NT2/D1 (cell line): Measurements from ENCODE around the gene SIGLEC14.

Source experiments
- DNase-seq: peaks from one replicate; pipeline ENCODE4 v3.0.0-alpha.2; 2011; ENCODE audit warnings: low read depth, low spot score
- H3K27me3 ChIP-seq: 2 replicates; pipeline ENCODE4 v1.6.0; 2011; ENCODE audit warnings: mild to moderate bottlenecking; ENCODE audit not compliant: insufficient read length, insufficient read depth
- H3K36me3 ChIP-seq: 2 replicates; pipeline ENCODE4 v1.6.1; 2011; ENCODE audit warnings: mild to moderate bottlenecking, low read length, mixed read lengths; ENCODE audit not compliant: insufficient read depth, insufficient read length
- H3K4me1 ChIP-seq: 2 replicates; pipeline ENCODE4 v1.5.1; 2011; ENCODE audit not compliant: insufficient read depth, insufficient read length
- H3K4me3 ChIP-seq: 2 replicates; pipeline ENCODE4 v1.5.1; 2011; ENCODE audit warnings: low read depth; ENCODE audit not compliant: insufficient read length
- H3K9ac ChIP-seq: 2 replicates; pipeline ENCODE4 v1.6.0; 2011; ENCODE audit warnings: low read depth; ENCODE audit not compliant: insufficient read length
- H3K9me3 ChIP-seq: 2 replicates; pipeline ENCODE4 v1.5.1; 2011; ENCODE audit warnings: mild to moderate bottlenecking, low read length; ENCODE audit not compliant: insufficient read depth
- SUZ12 ChIP-seq: IDR thresholded peaks from 2 replicates; pipeline ENCODE4 v1.6.1; 2011; ENCODE audit not compliant: insufficient read length, insufficient read depth; ENCODE audit errors: extremely low read depth
- YY1 ChIP-seq: IDR thresholded peaks from 2 replicates; pipeline ENCODE4 v1.6.1; 2011; ENCODE audit not compliant: insufficient read length, insufficient read depth
- ZNF274 ChIP-seq: IDR thresholded peaks from 2 replicates; pipeline ENCODE4 v1.6.1; 2011; ENCODE audit warnings: mild to moderate bottlenecking, low read depth, low read length

SIGLEC14 gene

DNA sequence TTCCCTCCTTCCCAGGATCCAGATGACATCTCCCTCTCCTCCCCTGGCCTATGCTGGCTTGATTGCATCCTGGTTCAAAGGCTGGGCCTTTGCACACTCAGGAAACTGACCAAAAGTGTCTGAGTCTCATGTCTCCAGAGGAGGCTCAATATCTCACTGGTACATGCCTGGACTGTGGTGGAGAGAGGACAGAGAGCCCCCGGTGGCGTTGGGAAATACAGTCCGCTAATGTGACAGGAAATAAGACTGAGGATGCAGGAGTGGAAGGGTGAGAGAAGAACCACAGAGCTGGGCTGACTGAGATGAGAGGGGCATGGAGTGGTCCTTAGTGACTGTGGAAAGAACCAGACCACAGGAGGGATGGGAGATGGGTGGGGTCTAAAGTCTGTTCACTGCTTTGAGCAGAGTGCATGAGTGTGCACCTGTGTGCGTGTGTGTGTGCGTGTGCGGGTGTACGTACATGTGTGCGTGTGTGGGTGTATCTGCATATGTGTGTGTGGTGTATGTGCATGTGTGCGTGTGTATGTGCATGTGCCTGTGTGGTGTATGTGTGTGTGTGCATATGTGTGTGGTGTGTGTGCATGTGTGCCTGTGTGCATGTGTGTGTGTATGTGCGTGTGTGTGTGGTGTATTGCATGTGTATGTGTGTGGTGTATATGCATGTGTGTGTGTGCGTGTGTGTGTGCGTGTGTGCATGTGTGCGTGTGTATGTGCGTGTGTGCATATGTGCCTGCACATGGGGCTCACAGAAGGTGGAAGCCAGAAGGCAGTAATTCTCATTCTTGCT, 18.3 kb downstream of the SIGLEC14 start:
- Histone ChIP-seq H3K36me3 (no peaks in the 10 kb centered on the region), H3K9me3 (no peaks in the 10 kb centered on the region), H3K9ac (no peak overlapping the region), H3K4me3 (no peak overlapping the region), H3K27me3 (no peaks in the 10 kb centered on the region), H3K4me1 (no peaks in the 10 kb centered on the region)
- TF ChIP-seq ZNF274 (no peak), YY1 (no peak), SUZ12 (no peak)
- DNase-seq = no peak

- no peak overlapping the region for H3K9ac ChIP-seq
- no peaks in the 10 kb centered on the region for H3K9me3 ChIP-seq
- TF ChIP-seq ZNF274 = no peak
- no peak for TF ChIP-seq SUZ12
- TF ChIP-seq YY1 = no peak
- no peak for DNase-seq
- no peaks in the 10 kb centered on the region for H3K27me3 ChIP-seq
- H3K36me3 ChIP-seq = no peaks in the 10 kb centered on the region
- no peak overlapping the region for H3K4me3 ChIP-seq
- H3K4me1 ChIP-seq = no peaks in the 10 kb centered on the region
Measured at GRCh38 chr19:51627491-51628138, 19.0 kb downstream of the SIGLEC14 start.

DNA sequence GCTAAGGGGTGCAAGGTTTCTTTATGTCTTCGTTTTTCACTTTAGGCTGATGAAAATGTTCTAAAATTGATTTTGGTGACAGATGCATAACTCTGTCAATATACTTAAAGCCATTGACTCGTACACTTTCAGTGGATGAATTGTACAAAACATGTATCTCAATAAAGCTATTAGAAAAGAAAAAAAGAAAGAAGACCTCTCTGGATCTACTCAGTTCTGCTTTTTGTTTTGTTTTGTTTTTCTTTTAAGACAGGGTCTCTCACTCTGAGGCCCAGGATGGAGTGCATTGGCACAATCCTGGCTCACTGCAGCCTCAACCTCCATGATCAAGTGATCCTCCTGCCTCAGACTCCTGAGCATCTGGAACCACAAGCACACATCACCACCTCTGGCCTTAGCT, 19.9 kb downstream of the SIGLEC14 start:
- no peak for TF ChIP-seq SUZ12
- H3K9ac ChIP-seq = no peak overlapping the region
- no peaks in the 10 kb centered on the region for H3K4me1 ChIP-seq
- H3K4me3 ChIP-seq = no peak overlapping the region
- H3K27me3 ChIP-seq = no peaks in the 10 kb centered on the region
- H3K36me3 ChIP-seq = no peaks in the 10 kb centered on the region
- DNase-seq = no peak
- no peaks in the 10 kb centered on the region for H3K9me3 ChIP-seq

- Histone ChIP-seq H3K36me3 (no peaks in the 10 kb centered on the region), H3K9ac (no peak overlapping the region), H3K4me1 (no peaks in the 10 kb centered on the region), H3K27me3 (no peaks in the 10 kb centered on the region), H3K9me3 (no peaks in the 10 kb centered on the region), H3K4me3 (no peak overlapping the region)
- TF ChIP-seq ZNF274 = no peak
- DNase-seq = no peak
Measured at GRCh38 chr19:51621178-51621577, 25.4 kb downstream of the SIGLEC14 start.

DNA sequence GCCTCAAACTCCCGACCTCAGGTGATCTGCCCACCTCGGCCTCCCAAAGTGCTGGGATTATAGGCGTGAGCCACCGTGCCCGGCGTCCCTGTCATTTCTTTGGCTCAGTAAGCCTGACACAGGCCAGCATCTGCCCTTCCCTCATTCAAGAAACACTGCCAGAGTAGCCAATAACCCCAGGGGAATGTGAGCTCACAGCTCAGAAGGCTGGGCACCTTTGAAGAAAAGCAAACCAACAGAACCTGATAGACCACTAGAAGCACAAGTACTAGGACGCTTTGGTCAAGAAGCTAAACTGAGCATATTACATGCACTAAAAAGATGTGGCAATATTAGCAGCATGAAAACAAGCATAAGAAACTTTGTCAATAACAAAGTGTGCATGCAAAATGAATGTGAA, 30.6 kb downstream of the SIGLEC14 start:
- no peak overlapping the region for H3K9ac ChIP-seq
- peaks cover 21% of the 10 kb centered on the region for H3K27me3 ChIP-seq
- TF ChIP-seq ZNF274 (no peak), SUZ12 (no peak), YY1 (no peak)
- no peak for DNase-seq
- H3K4me3 ChIP-seq = no peak overlapping the region
- H3K9me3 ChIP-seq = no peaks in the 10 kb centered on the region
- H3K4me1 ChIP-seq = no peaks in the 10 kb centered on the region
- no peaks in the 10 kb centered on the region for H3K36me3 ChIP-seq

- no peak overlapping the region for H3K9ac ChIP-seq
- H3K36me3 ChIP-seq = no peaks in the 10 kb centered on the region
- no peak for DNase-seq
- no peaks in the 10 kb centered on the region for H3K9me3 ChIP-seq
- no peak for TF ChIP-seq YY1
- no peak for TF ChIP-seq SUZ12
- no peak for TF ChIP-seq ZNF274
- no peaks in the 10 kb centered on the region for H3K4me1 ChIP-seq
- H3K27me3 ChIP-seq = peaks cover 28% of the 10 kb centered on the region
- H3K4me3 ChIP-seq = no peak overlapping the region
Measured at GRCh38 chr19:51614789-51615188, 31.8 kb downstream of the SIGLEC14 start.

DNA sequence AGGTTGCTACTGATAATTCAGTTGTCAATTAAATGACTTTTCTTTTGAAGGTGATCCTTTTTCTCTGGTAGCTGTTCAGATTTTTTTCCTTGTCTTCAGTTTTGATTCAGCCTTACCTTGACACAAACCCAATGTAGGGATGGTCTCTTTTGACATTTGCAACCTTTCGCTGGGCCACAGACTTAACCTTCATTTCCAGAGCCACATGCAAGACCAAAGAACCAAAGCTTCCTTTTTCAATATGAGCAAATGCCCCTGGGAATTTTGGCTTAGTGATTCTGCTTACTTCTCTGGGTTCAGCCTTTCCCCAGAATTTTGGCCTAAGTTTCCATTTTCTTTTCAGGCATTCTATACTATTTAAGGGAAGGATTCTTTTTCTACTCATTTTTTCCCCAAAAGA, 36.0 kb downstream of the SIGLEC14 start:
- peaks cover 28% of the 10 kb centered on the region for H3K27me3 ChIP-seq
- H3K9ac ChIP-seq = no peak overlapping the region
- H3K9me3 ChIP-seq = no peaks in the 10 kb centered on the region
- no peak overlapping the region for H3K4me3 ChIP-seq
- no peak for DNase-seq
- no peaks in the 10 kb centered on the region for H3K36me3 ChIP-seq
- no peak for TF ChIP-seq ZNF274
- no peak for TF ChIP-seq YY1
- no peak for TF ChIP-seq SUZ12
- no peaks in the 10 kb centered on the region for H3K4me1 ChIP-seq
